ENCODE results near the gene PROM1.

DNA sequence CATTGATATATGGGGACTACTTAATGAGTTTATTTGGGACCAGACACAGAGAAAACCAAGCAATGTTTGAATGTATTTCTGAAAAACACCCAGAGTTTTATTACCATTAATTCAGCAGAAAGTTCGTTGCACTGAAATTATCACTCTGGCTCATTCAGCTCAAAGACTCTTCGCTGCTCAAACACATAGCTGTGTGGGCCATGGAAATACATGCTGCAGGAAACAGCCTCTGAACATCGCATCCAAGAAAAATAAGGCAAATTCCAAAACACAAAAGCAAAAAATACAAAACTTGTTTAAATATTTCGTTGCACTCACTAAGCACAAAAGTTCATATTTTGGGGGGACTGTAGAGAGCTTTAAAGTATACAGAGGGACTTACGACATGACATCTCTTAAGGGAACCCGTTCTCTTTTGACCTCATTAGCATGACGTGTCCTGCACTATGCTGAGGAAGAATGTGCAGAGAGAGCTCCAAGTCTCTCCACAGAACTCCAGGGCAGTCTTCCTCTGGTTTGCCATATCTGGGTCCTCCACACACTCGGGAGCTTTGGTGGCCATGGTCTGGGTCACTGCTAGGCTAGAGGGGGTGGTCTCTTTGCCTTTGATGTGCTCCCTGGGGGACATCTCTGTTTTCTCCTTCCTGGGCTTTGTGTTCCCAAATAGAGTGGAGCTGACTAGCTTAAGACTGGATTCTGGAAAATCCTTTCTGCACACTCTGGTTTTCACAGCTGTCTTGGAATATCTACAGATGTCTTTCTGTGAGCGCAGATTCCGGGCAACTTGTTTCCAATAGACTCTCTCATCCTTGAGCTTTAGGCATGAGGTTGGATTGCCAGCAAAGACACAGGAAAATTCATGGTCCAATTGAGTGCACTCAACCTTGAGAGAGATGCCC, 148.1 kb downstream of the PROM1 start:
- no peak for TF ChIP-seq EP300 (IDR thresholded peaks at IDR 0.05)
- no peak for TF ChIP-seq CTCF (IDR thresholded peaks at IDR 0.05)
